HAP-1 (cell line): ENCODE measurements around the gene MIXL1.

Experiments used
- DNase-seq, 2 experiments: peaks; one replicate each; pipeline ENCODE4 v3.0.0-alpha.2; 2016 to 2020; ENCODE audit warnings: low spot score in 2 of 2
- H3K27me3 ChIP-seq: fragments of 250-450 bp; sonication (Bioruptor Pico); 2 replicates; pipeline ENCODE4 v1.5.1; 2020; ENCODE audit warnings: low read depth, mild to moderate bottlenecking, moderate library complexity
- H3K36me3 ChIP-seq: fragments of 250-450 bp; sonication (Bioruptor Pico); replicated peaks from 2 replicates; pipeline ENCODE4 v1.5.1; 2020; ENCODE audit warnings: mild to moderate bottlenecking
- H3K4me1 ChIP-seq: fragments of 250-450 bp; sonication (Bioruptor Pico); 2 replicates; pipeline ENCODE4 v1.5.1; 2020; ENCODE audit warnings: mild to moderate bottlenecking
- H3K4me3 ChIP-seq: fragments of 250-450 bp; sonication (Bioruptor Pico); 2 replicates; pipeline ENCODE4 v1.5.1; 2020; ENCODE audit warnings: mild to moderate bottlenecking, moderate library complexity
- H3K9me3 ChIP-seq: fragments of 250-450 bp; sonication (Bioruptor Pico); 2 replicates; pipeline ENCODE4 v1.5.1; 2020; ENCODE audit warnings: mild to moderate bottlenecking, moderate library complexity
- in situ Hi-C: fragments of 300-500 bp; cut with MboI; formaldehyde crosslinking; loops from 3 replicates; pipeline ENCODE4 v1.14.3; 2020; ENCODE audit warnings: low sequenced_read_pairs, inconsistent platforms, mixed read lengths

Gene MIXL1

DNA sequence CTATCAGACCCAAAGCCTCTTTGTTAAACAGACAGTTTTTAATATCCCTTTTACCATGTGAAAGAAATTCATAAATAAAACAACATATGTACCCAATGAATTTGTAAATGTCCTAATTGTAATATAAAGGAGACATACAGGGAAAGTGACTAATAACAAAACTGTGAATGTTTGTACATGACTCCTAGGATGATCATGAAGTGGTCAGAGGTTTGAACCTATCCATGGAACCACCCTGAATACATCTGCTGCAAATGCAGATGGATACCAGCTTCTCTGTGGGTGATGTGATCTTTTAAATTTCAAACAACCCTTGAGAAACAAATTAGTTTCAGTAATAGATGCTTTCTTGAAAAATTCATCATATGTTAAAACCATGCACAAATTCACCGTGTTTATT lies 20.2 kb upstream of the MIXL1 start:
- in situ Hi-C loops: no loop called here

DNA sequence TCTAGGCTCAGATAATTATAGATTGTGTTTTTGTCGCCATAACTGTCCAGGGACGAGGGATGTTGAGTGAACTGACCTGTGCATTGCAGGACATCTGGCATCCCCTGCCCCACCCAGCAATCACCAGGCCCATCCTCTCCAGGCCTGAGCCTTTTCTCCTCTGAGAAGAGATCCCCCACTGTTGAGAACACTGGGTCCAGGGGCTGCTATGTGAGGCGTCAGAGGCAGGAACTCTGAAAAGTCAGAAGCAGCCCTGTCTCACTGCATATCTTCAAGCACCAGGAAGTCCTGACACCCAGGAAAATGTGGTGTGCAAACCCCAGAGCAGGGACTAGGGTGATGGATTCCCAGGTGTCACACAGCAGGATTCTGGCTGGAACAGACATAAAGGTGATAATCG lies 19.8 kb upstream of the MIXL1 start:
- Histone ChIP-seq H3K27me3 (no peaks in the 10 kb centered on the region), H3K36me3 (no peaks in the 10 kb centered on the region), H3K4me3 (no peak overlapping the region), H3K4me1 (no peaks in the 10 kb centered on the region), H3K9me3 (no peaks in the 10 kb centered on the region)
- DNase-seq: no peak
- in situ Hi-C loops: no loop called here

More for the DNA sequence above, 20.2 kb upstream of the MIXL1 start:
- Histone ChIP-seq H3K4me1 (no peaks in the 10 kb centered on the region), H3K36me3 (no peaks in the 10 kb centered on the region), H3K4me3 (no peak overlapping the region), H3K9me3 (no peaks in the 10 kb centered on the region), H3K27me3 (no peaks in the 10 kb centered on the region)
- no peak for DNase-seq

DNA sequence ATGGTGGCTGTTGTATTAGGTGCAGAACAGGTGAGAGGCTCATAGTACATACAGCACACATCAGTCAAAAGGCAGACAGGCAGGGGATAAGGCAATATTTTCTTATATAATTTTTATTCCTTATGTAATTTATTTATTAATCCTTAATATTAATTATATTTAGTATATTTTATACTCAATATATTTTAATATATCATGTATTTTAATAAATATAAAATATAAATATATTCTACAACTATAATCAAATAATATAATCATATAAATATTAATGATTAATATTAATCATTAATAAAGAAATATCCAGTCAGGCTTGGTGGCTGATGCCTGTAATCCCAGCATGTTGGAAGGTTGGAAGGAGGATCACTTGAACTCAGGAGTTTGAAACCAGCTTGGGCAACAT lies 19.3 kb upstream of the MIXL1 start:
- DNase-seq: no peak
- in situ Hi-C loops: no loop called here
- Histone ChIP-seq H3K36me3 (no peaks in the 10 kb centered on the region), H3K4me3 (no peak overlapping the region), H3K9me3 (no peaks in the 10 kb centered on the region), H3K27me3 (no peaks in the 10 kb centered on the region), H3K4me1 (no peaks in the 10 kb centered on the region)

DNA sequence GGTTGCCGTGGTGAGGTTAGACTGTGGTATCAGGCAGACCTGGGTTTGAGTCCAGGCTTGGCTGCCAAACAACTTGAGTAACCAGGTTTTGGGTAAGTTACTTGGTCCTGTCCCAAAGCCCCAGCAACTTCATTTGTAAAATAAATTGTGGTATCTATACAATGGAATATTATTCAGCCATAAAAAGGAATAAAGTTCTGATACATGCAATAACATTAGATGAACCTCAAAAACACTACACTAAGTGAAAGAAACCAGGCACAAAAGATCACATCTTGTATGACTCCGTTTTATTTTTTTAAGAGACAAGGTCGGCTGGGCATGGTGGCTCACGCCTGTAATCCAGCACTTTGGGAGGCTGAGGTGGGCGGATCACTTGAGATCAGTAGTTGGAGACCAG lies 16.4 kb upstream of the MIXL1 start:
- 0 out of 2 replicates have a peak, but pooled peaks cover 2% of the 10 kb centered on the region for H3K4me1 ChIP-seq
- in situ Hi-C loops: no loop called here
- no peaks in the 10 kb centered on the region for H3K9me3 ChIP-seq
- H3K27me3 ChIP-seq: no peaks in the 10 kb centered on the region
- no peaks in the 10 kb centered on the region for H3K36me3 ChIP-seq
- no peak for DNase-seq
- H3K4me3 ChIP-seq: no peak overlapping the region

DNA sequence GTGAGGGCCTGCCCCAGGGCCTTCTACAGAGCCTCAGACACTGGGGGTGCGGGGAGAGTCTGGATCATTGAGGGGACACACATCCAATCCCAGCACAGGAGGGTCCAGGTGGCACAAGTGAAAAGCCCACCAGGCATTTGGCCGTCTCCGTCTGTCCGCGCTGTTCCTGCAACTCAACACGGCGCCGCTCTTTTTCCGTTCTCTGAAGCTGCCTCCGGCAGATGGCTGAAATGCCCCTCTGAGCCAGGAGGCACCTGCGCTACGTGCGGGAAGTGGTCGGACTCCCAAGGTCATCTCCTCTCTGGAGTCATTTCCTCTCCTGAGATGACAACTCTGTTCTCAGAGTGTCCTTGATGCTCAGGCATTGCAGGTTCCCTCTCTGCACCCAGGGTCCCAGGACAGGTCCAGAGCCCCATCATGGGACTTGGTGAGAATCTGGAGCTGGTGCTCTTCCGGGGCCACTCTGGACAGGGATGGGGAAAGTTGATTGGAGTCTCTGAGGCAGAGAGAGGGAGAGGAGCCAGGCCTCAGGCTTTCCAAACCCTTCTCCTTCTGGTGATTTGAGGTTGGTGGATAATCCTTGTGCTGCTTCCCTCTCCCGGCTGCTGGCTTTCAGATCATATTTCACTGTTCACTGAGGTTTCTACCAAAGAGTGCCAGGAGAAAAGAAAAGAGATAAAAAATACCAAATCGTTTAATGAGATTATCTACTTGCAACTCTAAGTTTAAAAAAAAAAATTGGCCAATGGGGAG lies 14.0 kb upstream of the MIXL1 start:
- Histone ChIP-seq H3K27me3 (no peaks in the 10 kb centered on the region), H3K36me3 (no peaks in the 10 kb centered on the region), H3K4me3 (no peak overlapping the region), H3K9me3 (no peaks in the 10 kb centered on the region), H3K4me1 (peaks cover 10% of the 10 kb centered on the region; the same call in 1 of the 2 replicates)
- DNase-seq: no peak
- in situ Hi-C loops: no loop called here

DNA sequence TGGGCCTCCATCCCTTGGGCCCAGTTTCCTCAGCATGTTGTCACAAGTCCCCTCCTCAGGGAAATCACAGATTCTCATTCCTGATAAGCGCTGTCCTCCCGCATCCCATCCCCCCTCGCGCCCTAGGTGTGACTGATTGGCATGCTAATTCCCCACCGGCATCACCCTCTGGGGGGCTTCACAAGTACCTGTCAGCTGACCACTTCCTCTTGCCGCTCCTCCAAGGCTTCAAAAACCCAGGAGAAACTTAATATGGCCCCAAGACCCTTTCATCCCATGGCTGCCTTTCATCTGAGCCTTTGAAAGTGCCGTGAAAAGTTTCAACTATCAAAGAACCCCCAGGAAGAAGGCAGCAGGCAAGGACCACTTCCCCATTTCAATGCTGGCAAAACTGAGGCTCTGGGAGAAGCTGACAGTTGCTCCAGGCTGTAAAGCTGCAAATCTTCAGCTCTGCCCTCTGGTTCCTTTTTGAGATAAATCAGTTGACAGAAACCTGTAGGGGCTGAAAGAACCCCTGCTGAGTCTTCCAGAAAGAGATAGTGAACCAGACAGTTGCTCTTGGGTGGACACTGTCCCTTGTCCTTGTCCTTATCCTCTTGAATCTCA lies 12.8 kb upstream of the MIXL1 start:
- no peaks in the 10 kb centered on the region for H3K9me3 ChIP-seq
- H3K36me3 ChIP-seq: no peaks in the 10 kb centered on the region
- peaks cover 10% of the 10 kb centered on the region; the same call in 1 of the 2 replicates for H3K4me1 ChIP-seq
- in situ Hi-C loops: no loop called here
- H3K27me3 ChIP-seq: no peaks in the 10 kb centered on the region
- DNase-seq: no peak
- H3K4me3 ChIP-seq: no peak overlapping the region

DNA sequence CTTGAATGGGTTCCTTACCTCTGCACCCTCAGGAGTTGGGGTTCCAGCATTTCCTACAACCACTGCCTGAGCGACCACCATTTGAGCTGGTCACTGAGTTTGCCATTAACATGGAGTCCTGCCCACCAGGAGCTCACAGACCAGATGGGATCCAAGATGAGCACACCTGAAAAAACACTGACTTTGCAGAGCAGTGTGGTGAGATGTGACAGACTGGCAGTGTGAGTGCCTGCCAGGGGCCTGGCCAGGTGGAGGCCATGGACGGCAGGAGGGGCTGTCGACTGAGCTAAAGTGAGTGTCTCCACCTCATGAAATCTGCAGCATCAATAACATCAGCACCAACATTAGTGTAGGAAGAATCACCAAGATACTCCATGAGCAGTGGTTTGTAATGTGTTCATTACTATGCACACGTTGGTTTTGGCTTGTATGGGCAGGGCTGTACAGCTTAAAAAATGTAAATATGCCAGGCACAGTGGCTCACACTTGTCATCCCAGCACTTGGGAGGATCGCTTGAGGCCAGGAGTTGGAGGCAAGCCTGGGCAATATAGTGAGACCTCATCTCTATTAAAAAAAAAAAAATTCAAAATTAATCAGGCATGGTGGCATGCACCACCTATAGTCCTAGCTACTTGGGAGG lies 12.2 kb upstream of the MIXL1 start:
- DNase-seq: no peak
- no peaks in the 10 kb centered on the region for H3K36me3 ChIP-seq
- peaks cover 10% of the 10 kb centered on the region; the same call in 1 of the 2 replicates for H3K4me1 ChIP-seq
- in situ Hi-C loops: no loop called here
- no peaks in the 10 kb centered on the region for H3K9me3 ChIP-seq
- no peaks in the 10 kb centered on the region for H3K27me3 ChIP-seq
- no peak overlapping the region for H3K4me3 ChIP-seq

DNA sequence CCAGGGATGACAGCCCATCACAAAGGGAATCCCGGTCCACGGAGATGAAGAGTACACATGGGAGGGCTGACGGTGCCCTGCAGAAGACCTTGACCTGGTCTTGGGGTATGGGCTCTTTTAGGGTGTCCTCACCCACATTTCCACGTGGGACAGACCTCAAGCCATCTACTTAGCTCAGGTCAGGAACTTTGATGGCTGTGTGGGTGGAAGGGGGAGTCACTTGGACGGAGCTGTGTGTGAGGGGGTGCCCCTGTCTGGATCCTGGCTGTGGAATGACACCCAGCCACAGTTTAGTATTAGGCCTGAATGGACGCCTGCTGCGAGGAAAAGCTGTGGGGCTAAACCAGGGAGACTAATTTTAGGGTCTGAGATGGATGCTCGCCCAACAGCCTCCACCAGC lies 10.9 kb upstream of the MIXL1 start:
- Histone ChIP-seq H3K4me3 (no peak overlapping the region), H3K36me3 (no peaks in the 10 kb centered on the region), H3K27me3 (no peaks in the 10 kb centered on the region), H3K9me3 (no peaks in the 10 kb centered on the region), H3K4me1 (peaks cover 10% of the 10 kb centered on the region; the same call in 1 of the 2 replicates)
- in situ Hi-C loops: no loop called here
- DNase-seq: no peak

DNA sequence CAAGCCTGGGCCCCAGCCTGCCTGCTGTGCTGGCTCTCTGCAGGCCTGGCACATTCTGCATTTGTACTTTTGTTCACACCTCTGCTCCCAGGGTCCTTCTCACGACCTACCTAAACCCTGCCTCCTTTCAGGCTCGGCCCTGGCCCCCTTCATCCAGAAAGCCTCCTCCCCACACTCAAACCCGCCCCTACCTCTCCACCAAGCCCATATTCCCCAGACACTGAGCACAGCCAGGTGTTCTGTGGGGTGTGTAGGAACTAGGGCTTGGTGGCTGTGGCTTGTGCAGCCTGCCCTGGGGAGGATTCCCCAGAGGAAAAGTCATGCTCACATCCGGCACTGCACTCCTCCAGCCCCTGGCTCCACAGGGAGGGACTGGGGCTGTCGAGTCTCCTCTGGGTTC lies 8.2 kb upstream of the MIXL1 start:
- no peak for DNase-seq
- in situ Hi-C loops: no loop called here
- Histone ChIP-seq H3K36me3 (no peaks in the 10 kb centered on the region), H3K9me3 (no peaks in the 10 kb centered on the region), H3K4me3 (no peak overlapping the region), H3K27me3 (no peaks in the 10 kb centered on the region), H3K4me1 (peaks cover 8% of the 10 kb centered on the region; the same call in 1 of the 2 replicates)

DNA sequence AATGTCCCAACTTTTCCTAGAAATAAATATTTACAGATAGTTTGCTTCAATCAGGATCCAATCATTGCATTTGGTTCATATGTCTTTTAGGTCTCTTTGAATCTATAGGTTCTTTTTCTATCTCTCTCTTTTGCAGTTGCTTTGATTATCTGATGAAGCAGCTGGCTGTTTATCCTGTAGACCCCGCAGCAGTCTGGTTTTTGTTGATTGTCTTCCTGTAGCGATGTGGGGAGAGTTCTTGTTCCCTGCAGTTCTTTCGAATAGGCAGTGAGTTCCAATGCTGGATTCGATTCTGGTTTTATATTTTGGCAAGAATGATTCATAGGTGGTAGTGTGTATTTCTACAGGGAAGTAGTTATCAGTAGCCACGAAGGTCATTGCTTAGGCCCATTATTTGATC lies 7.4 kb upstream of the MIXL1 start:
- no peak for DNase-seq
- Histone ChIP-seq H3K4me1 (peaks cover 8% of the 10 kb centered on the region; the same call in 1 of the 2 replicates), H3K4me3 (no peak overlapping the region), H3K27me3 (no peaks in the 10 kb centered on the region), H3K36me3 (no peaks in the 10 kb centered on the region), H3K9me3 (no peaks in the 10 kb centered on the region)
- in situ Hi-C loops: no loop called here

DNA sequence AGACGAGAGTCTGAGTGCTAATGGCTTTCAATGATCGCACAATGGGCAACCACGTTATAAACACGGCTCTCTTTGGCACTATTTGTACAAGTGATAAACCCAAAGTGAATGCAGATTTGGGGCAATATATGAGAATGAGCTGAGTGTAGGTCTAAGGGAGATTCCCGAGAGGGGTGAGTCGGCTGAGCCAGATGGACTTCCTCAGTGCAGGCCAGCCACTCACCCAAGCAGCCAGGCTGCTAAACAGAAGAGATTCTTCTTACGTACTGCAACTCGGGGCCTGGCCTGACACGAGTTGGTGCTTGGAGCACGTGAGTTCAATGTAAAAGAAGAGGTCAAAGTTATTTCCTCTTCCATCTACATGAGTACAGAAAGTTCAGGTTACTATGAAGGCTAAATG lies 6.2 kb upstream of the MIXL1 start:
- in situ Hi-C loops: no loop called here
- H3K4me3 ChIP-seq: no peak overlapping the region

DNA sequence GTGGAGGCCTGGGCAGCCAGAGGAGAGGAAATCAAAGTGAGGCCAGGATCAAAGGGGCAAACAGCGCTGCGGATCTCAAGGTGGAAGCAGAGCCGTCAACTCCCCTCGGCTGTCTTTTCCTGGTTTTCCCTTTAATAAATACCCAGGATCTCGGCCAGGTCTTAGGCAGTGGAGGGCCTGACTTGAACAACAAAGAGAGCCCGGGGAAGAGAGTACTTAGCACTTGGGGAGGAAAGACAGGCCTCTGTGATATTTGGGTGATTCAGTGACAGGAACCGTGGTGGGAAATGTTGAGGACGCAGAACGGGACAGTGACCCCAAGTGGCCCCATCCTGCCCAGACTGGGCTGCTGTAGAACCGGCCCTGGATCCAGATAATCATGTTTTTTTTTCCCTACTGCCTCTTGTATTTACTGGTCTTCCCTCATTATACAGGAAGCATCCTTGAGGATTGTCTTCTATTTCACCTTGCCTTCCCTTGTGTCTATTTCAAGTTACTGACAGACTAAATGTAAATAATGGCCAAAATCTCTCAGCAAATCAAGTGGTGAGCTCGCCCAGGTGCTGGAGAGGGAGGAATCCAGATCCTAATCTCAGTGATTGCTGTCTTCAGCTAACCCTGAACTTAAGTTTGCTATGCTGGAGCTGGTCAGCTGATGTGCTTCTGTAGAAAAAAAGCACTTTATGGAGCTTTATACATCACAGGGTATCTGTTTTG lies 2.8 kb upstream of the MIXL1 start:
- in situ Hi-C loops: no loop called here

More for the DNA sequence above, 6.2 kb upstream of the MIXL1 start:
- no peak for DNase-seq
- Histone ChIP-seq H3K27me3 (no peaks in the 10 kb centered on the region), H3K9me3 (no peaks in the 10 kb centered on the region), H3K36me3 (no peaks in the 10 kb centered on the region), H3K4me1 (peaks cover 8% of the 10 kb centered on the region; the same call in 1 of the 2 replicates)

DNA sequence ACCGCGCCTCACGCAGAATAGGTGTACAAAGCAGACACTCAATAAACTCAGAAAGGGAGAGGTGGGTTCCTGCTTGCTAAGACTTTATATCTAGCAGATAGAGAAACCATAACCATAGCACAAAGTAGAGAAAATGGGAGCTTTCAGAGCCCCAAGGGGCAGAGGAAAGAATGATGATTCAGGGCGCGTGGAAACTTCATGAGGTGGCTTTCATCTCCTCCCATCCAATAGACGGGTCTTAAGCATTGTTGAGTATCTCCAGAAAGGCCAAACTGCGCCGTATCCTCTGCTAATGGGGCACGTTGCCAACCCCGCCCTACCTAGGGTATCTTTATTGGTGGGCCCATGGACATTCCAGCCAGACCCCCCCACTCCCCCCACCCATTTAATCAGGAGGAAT lies 778 bp upstream of the MIXL1 start:
- in situ Hi-C loops: no loop called here
- Histone ChIP-seq H3K4me1 (no peaks in the 10 kb centered on the region; the same call in 1 of the 2 replicates), H3K36me3 (no peaks in the 10 kb centered on the region; the same call in 1 of the 2 replicates), H3K4me3 (no peak overlapping the region), H3K27me3 (no peaks in the 10 kb centered on the region), H3K9me3 (no peaks in the 10 kb centered on the region)
- no peak for DNase-seq

More for the DNA sequence above, 2.8 kb upstream of the MIXL1 start:
- no peak overlapping the region for H3K4me3 ChIP-seq
- H3K4me1 ChIP-seq: no peaks in the 10 kb centered on the region; the same call in 1 of the 2 replicates
- H3K27me3 ChIP-seq: no peaks in the 10 kb centered on the region
- no peaks in the 10 kb centered on the region; the same call in 1 of the 2 replicates for H3K36me3 ChIP-seq
- no peaks in the 10 kb centered on the region for H3K9me3 ChIP-seq
- DNase-seq: no peak
